A673 (cell line): ENCODE measurements around the gene ADAMTS14. TPM values are rescaled to one million over a fixed set of nuclear protein-coding genes. Genes with fewer than 3 reads are reported as not detected.

ENCODE experiments used
- BruUV-seq: library from RNA; stranded (reverse); fragments of 400-500 nt; replicated peaks from 2 replicates; lab custom pipeline; 2021; lab: Mats Ljungman, UMichigan
- CTCF ChIA-PET: fragments of 300-600 bp; sonication (Branson Sonifier 250); formaldehyde crosslinking; loops from one replicate; lab custom pipeline; 2022; ENCODE audit warnings: antibody characterized with exemption; lab: Charles Lee
- POLR2A ChIA-PET: fragments of 300-600 bp; sonication (Branson Sonifier 250); formaldehyde crosslinking; loops from one replicate; lab custom pipeline; 2022; ENCODE audit warnings: antibody characterized with exemption; ENCODE audit not compliant: low non-redundant PET; lab: Charles Lee
- DNase-seq: peaks from one replicate; pipeline ENCODE4 v3.0.0-alpha.2; 2015; ENCODE audit warnings: low spot score
- H3K27ac ChIP-seq: fragments of 200-600 bp; sonication (generic); 2 replicates; pipeline ENCODE4 v1.5.1; 2016; ENCODE audit warnings: mixed run types, low read depth, mild to moderate bottlenecking, mixed read lengths, antibody characterized with exemption, low read length; ENCODE audit not compliant: poor library complexity, severe bottlenecking
- H3K27me3 ChIP-seq: fragments of 200-600 bp; sonication (generic); replicated peaks from 2 replicates; pipeline ENCODE4 v1.6.1; 2017; ENCODE audit warnings: mixed run types, low read depth, mild to moderate bottlenecking, mixed read lengths, antibody characterized with exemption, low read length; ENCODE audit not compliant: insufficient read depth, poor library complexity
- H3K36me3 ChIP-seq: fragments of 200-600 bp; sonication (generic); 2 replicates; pipeline ENCODE4 v1.6.1; 2016; ENCODE audit warnings: mixed run types, mild to moderate bottlenecking, mixed read lengths, antibody characterized with exemption, low read length; ENCODE audit not compliant: insufficient read depth, poor library complexity, severe bottlenecking
- H3K4me1 ChIP-seq: fragments of 200-600 bp; sonication (generic); 2 replicates; pipeline ENCODE4 v1.6.1; 2017; ENCODE audit warnings: mixed run types, mild to moderate bottlenecking, mixed read lengths, antibody characterized with exemption, low read length; ENCODE audit not compliant: insufficient read depth, poor library complexity, severe bottlenecking
- H3K4me3 ChIP-seq: fragments of 200-600 bp; sonication (generic); 2 replicates; pipeline ENCODE4 v1.5.1; 2016; ENCODE audit warnings: low read depth, mixed run types, mild to moderate bottlenecking, mixed read lengths, low read length; ENCODE audit not compliant: poor library complexity, severe bottlenecking
- H3K9me3 ChIP-seq: fragments of 200-600 bp; sonication (generic); 2 replicates; pipeline ENCODE4 v1.6.1; 2016; ENCODE audit warnings: mixed run types, low read depth, mild to moderate bottlenecking, mixed read lengths, antibody characterized with exemption, low read length; ENCODE audit not compliant: poor library complexity, severe bottlenecking
- EZH2 ChIP-seq: fragments of 200-600 bp; sonication (generic); IDR thresholded peaks from 2 replicates; pipeline ENCODE4 v1.6.1; 2017; ENCODE audit warnings: borderline replicate concordance, low read depth, mild to moderate bottlenecking, mixed read lengths, antibody characterized with exemption, low read length; ENCODE audit not compliant: poor library complexity, severe bottlenecking
- intact Hi-C: fragments of 100-400 bp; cut with micrococcal nuclease; formaldehyde crosslinking; loops from one replicate; pipeline ENCODE4 v1.10.0; 2022; ENCODE audit not compliant: unreplicated experiment
- total RNA-seq: library from RNA; stranded (reverse); gene quantifications from 2 replicates; pipeline ENCODE4 v1.2.3, GENCODE V29; 2021
- TF ChIP-seq, protein P1 (sequence below): fragments of 300-800, 200-600 bp; sonication (generic); conservative IDR thresholded peaks from 2 replicates; pipeline ENCODE4 v1.5.1; 2017; ENCODE audit warnings: low read depth, mild to moderate bottlenecking, antibody characterized with exemption, low read length, moderate library complexity, mixed read lengths

Gene ADAMTS14
- total RNA-seq, 1 experiment from 2014 or later = 0.21 TPM

DNA sequence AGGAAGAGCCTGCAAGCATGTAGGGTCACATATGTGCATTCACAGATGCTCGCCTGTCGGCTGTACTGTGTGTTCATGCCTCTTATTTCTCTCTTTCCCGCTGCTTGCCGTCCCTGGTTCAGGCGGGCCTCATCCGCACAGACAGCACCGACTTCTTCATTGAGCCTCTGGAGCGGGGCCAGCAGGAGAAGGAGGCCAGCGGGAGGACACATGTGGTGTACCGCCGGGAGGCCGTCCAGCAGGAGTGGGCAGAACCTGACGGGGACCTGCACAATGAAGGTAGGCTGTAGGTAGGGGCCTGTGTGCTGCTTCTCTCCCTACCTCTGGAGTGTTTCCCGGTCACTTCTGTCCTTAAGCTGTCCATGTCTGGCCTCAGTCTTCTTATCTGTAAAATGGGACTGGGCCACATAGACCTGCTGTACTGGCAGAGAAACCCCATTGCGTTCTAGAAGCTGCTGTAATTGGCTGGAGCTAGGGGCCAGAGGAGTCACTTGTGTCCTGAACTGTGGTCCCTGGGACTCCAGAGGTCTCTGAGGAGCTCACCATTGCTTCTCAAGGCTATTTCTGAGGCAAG is 30.0 kb downstream of the ADAMTS14 start:
- CTCF ChIA-PET = no interaction called here
- H3K27me3 ChIP-seq = no peaks in the 10 kb centered on the region
- no peaks in the 10 kb centered on the region for H3K9me3 ChIP-seq
- no peaks in the 10 kb centered on the region for H3K36me3 ChIP-seq
- H3K27ac ChIP-seq = no peak overlapping the region
- intact Hi-C loops = no loop called here
- H3K4me3 ChIP-seq = no peak overlapping the region
- no peak for TF ChIP-seq EZH2
- TF ChIP-seq, protein P1, sequence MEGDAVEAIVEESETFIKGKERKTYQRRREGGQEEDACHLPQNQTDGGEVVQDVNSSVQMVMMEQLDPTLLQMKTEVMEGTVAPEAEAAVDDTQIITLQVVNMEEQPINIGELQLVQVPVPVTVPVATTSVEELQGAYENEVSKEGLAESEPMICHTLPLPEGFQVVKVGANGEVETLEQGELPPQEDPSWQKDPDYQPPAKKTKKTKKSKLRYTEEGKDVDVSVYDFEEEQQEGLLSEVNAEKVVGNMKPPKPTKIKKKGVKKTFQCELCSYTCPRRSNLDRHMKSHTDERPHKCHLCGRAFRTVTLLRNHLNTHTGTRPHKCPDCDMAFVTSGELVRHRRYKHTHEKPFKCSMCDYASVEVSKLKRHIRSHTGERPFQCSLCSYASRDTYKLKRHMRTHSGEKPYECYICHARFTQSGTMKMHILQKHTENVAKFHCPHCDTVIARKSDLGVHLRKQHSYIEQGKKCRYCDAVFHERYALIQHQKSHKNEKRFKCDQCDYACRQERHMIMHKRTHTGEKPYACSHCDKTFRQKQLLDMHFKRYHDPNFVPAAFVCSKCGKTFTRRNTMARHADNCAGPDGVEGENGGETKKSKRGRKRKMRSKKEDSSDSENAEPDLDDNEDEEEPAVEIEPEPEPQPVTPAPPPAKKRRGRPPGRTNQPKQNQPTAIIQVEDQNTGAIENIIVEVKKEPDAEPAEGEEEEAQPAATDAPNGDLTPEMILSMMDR = no peak
- no TSS peak for BruUV-seq
- POLR2A ChIA-PET = no interaction called here
- no peak for DNase-seq
- H3K4me1 ChIP-seq = no peaks in the 10 kb centered on the region

DNA sequence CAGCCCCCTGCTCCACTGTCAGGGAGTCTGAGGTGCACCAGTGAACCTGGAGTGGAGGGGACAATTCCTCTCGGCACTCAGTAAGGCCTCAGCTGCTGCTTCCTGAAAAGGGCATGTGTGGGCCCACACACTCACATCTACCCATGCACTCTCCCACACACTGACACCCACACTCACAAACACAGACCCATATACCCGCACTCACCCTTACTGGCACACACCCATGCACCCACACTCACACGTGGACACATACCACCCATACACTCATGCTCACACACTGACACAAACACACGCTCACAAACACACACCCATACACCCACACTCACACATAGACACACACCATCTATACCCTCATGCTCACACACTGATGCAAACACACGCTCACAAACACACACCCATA is 31.9 kb downstream of the ADAMTS14 start:
- no peak overlapping the region for H3K4me3 ChIP-seq
- intact Hi-C loops = no loop called here
- H3K27ac ChIP-seq = no peak overlapping the region
- no TSS peak for BruUV-seq
- H3K4me1 ChIP-seq = no peaks in the 10 kb centered on the region
- no peaks in the 10 kb centered on the region for H3K36me3 ChIP-seq
- no peak for DNase-seq
- H3K27me3 ChIP-seq = no peaks in the 10 kb centered on the region
- POLR2A ChIA-PET = no interaction called here
- no peaks in the 10 kb centered on the region for H3K9me3 ChIP-seq
- TF ChIP-seq, protein P1 = no peak
- no peak for TF ChIP-seq EZH2
- CTCF ChIA-PET = no interaction called here

DNA sequence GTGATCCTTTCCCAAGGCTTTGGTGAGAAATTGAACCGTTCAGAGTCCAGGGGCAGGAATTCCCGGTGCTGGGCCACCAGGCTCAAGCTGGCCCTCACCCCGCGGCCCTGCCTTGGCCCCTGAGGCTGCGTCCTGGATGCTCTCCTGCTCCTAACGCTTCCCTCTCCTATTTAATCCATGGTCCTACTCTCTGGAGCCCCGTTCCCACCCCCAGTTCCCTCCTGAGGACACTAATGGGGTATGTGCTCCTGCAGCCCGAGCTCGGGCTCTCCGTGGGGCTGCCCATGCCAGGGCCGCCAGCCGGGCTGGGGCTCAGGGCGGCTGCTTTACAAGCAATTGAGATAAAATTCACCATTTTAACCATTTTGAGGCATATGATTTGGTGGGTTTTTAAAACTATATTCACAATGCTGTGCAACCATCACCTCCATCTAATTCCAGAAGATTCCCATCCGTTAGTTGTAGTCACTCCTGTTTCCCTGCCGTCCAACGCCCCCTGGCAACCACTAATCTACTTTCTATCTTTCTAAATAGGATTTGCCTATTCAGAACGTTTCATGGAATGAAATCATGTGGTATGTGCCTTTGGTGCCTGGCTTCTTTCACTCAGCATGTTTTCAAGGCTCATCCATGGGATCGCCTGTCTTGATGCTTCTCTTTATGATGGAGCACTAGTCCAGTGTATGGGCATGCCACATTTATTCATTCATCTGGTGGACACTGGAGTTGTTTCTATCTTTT is 33.0 kb downstream of the ADAMTS14 start:
- CTCF ChIA-PET = no interaction called here
- POLR2A ChIA-PET = no interaction called here
- H3K4me3 ChIP-seq = no peak overlapping the region
- no TSS peak for BruUV-seq
- H3K27me3 ChIP-seq = no peaks in the 10 kb centered on the region
- intact Hi-C loops = no loop called here
- no peaks in the 10 kb centered on the region for H3K36me3 ChIP-seq
- TF ChIP-seq, protein P1 = no peak
- no peak for TF ChIP-seq EZH2
- no peak for DNase-seq
- H3K27ac ChIP-seq = no peak overlapping the region
- no peaks in the 10 kb centered on the region for H3K4me1 ChIP-seq
- no peaks in the 10 kb centered on the region for H3K9me3 ChIP-seq
